Mammary epithelial cell (primary cell): Measurements from ENCODE around the gene ADRM1.

ENCODE experiments used
- CTCF ChIP-seq, 2 donors: IDR thresholded peaks in 1 of 2; conservative IDR thresholded peaks in 1 of 2; 2 replicates each; pipeline ENCODE4 v1.5.1; 2011 to 2012; ENCODE audit warnings: inconsistent platforms in 2 of 2, low read length in 2 of 2, mild to moderate bottlenecking in 2 of 2, control low read depth in 1 of 2, low read depth in 1 of 2; ENCODE audit not compliant: insufficient read depth in 1 of 2; ENCODE audit errors: extremely low read depth in 1 of 2
- EZH2 ChIP-seq: IDR thresholded peaks from 2 replicates; pipeline ENCODE4 v1.6.1; 2012; ENCODE audit warnings: low read length, inconsistent platforms, borderline replicate concordance

- TF ChIP-seq EZH2 (no peak), CTCF (conservative IDR thresholded peaks at IDR 0.05 in 1 of 2, IDR thresholded peaks at IDR 0.05 in 1 of 2; ENCODE audit: extremely low read depth in 1 of 2, insufficient read depth in 1 of 2, low read depth in 1 of 2, low read length in 2 of 2) (no peak)
These were observed 52.7 kb downstream of the ADRM1 start for GRCh38 chr20:62355516-62355877.
